BLaER1 treated with 17β-estradiol and CSF1 and Interleukin-3, amounts not matched to agents 10 nM and 100 nM (cell line): ENCODE results near the gene CHRD.

Experiments used
- H3K27ac ChIP-seq, 11 experiments: shearing (Covaris generic); formaldehyde crosslinking; 2 replicates each; pipeline ENCODE4 v1.8.1; 2022
- H3K27me3 ChIP-seq, 11 experiments: shearing (Covaris generic); formaldehyde crosslinking; 2 replicates each; pipeline ENCODE4 v1.8.1; 2022
- H3K36me3 ChIP-seq, 11 experiments: shearing (Covaris generic); formaldehyde crosslinking; 2 replicates each; pipeline ENCODE4 v1.8.1; 2022
- H3K4me1 ChIP-seq, 10 experiments: shearing (Covaris generic); formaldehyde crosslinking; 2 replicates each; pipeline ENCODE4 v1.8.1; 2022
- H3K4me2 ChIP-seq, 11 experiments: shearing (Covaris generic); formaldehyde crosslinking; 2 replicates each; pipeline ENCODE4 v1.8.1; 2022
- H3K4me3 ChIP-seq, 10 experiments: shearing (Covaris generic); formaldehyde crosslinking; 2 replicates each; pipeline ENCODE4 v1.8.1; 2022
- H3K9ac ChIP-seq, 11 experiments: shearing (Covaris generic); formaldehyde crosslinking; 2 replicates each; pipeline ENCODE4 v1.8.1; 2022
- H3K9me3 ChIP-seq, 11 experiments: shearing (Covaris generic); formaldehyde crosslinking; replicated peaks in 1 of 11; 2 replicates each; pipeline ENCODE4 v1.8.1; 2022
- H4K20me1 ChIP-seq, 11 experiments: shearing (Covaris generic); formaldehyde crosslinking; 2 replicates each; pipeline ENCODE4 v1.8.1; 2022
- Cebpa-rat ChIP-seq, 11 experiments: shearing (Covaris generic); IDR thresholded peaks; 2 replicates each; pipeline ENCODE4 v1.8.1; 2022

CHRD gene

DNA sequence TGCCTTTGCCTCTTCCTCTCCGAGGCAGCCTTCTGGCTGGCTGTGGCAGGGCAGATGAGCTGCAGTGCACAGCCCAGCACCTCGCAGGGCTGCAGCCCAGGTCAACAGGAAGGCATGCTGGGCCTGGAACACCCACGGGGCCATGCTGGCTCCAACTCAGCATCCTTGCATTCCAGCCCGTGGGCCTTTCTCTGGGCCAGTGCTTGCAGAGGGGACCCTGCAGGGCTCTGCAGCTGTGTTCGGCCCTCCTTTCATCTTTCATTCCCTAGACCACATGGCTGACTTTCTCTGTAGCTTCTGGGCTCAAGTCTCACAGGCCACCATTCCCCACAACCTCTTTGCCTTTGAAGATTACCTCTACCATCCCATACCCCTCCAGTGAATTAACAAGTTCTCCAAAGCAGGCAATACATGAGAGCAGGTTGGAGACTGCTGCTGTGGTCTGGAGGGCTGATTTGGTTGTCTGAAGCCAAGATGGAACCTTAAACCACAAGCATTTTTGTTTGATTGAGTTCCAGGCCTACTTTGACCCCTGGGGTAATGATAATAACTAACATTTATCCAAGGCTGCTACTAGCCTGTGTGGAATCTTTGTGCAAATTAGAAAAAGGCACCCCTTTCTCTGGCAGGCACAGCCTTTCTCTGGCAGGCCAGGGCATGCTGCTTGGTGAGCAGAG, 36.5 kb upstream of the CHRD start:
- no peak overlapping the region for H3K4me2 ChIP-seq
- peaks cover 6 to 48% (median 19%) of the 10 kb centered on the region in 11 experiments; a peak in 16 of 22 replicates for H4K20me1 ChIP-seq
- H3K27ac ChIP-seq: no peak overlapping the region
- no peak for TF ChIP-seq Cebpa-rat (IDR thresholded peaks at IDR 0.05)
- no peaks in the 10 kb centered on the region for H3K9me3 ChIP-seq
- H3K36me3 ChIP-seq: peaks cover 7 to 50% (median 28%) of the 10 kb centered on the region in 11 experiments; a peak in 17 of 22 replicates
- H3K27me3 ChIP-seq: peaks cover 0 to 12% (median 0%) of the 10 kb centered on the region in 11 experiments; a peak in 6 of 22 replicates
- no peak overlapping the region for H3K4me3 ChIP-seq
- H3K9ac ChIP-seq: no peak overlapping the region
- H3K4me1 ChIP-seq: peaks cover 28 to 60% (median 39%) of the 10 kb centered on the region in 10 experiments

DNA sequence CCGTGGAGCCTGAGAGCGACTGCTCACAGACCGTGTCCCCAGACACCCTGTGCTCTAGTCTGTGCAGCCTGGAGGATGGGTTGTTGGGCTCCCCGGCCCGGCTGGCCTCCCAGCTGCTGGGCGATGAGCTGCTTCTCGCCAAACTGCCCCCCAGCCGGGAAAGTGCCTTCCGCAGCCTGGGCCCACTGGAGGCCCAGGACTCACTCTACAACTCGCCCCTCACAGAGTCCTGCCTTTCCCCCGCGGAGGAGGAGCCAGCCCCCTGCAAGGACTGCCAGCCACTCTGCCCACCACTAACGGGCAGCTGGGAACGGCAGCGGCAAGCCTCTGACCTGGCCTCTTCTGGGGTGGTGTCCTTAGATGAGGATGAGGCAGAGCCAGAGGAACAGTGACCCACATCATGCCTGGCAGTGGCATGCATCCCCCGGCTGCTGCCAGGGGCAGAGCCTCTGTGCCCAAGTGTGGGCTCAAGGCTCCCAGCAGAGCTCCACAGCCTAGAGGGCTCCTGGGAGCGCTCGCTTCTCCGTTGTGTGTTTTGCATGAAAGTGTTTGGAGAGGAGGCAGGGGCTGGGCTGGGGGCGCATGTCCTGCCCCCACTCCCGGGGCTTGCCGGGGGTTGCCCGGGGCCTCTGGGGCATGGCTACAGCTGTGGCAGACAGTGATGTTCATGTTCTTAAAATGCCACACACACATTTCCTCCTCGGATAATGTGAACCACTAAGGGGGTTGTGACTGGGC, 35.1 kb upstream of the CHRD start:
- H4K20me1 ChIP-seq: peaks cover 0 to 35% (median 6%) of the 10 kb centered on the region in 11 experiments; a peak in 11 of 22 replicates
- H3K9ac ChIP-seq: peak overlapping the region in 2 of 11 experiments; percentile 24 to 26; a peak in 2 of 22 replicates
- H3K9me3 ChIP-seq: no peaks in the 10 kb centered on the region
- H3K4me3 ChIP-seq: no peak overlapping the region
- TF ChIP-seq Cebpa-rat (IDR thresholded peaks at IDR 0.05): no peak
- H3K4me2 ChIP-seq: no peak overlapping the region
- peaks cover 14 to 46% (median 25%) of the 10 kb centered on the region in 10 experiments; a peak in 19 of 20 replicates for H3K4me1 ChIP-seq
- H3K27me3 ChIP-seq: no peaks in the 10 kb centered on the region; a peak in 1 of 22 replicates
- H3K36me3 ChIP-seq: peaks cover 7 to 50% (median 28%) of the 10 kb centered on the region in 11 experiments; a peak in 17 of 22 replicates
- H3K27ac ChIP-seq: no peak overlapping the region

DNA sequence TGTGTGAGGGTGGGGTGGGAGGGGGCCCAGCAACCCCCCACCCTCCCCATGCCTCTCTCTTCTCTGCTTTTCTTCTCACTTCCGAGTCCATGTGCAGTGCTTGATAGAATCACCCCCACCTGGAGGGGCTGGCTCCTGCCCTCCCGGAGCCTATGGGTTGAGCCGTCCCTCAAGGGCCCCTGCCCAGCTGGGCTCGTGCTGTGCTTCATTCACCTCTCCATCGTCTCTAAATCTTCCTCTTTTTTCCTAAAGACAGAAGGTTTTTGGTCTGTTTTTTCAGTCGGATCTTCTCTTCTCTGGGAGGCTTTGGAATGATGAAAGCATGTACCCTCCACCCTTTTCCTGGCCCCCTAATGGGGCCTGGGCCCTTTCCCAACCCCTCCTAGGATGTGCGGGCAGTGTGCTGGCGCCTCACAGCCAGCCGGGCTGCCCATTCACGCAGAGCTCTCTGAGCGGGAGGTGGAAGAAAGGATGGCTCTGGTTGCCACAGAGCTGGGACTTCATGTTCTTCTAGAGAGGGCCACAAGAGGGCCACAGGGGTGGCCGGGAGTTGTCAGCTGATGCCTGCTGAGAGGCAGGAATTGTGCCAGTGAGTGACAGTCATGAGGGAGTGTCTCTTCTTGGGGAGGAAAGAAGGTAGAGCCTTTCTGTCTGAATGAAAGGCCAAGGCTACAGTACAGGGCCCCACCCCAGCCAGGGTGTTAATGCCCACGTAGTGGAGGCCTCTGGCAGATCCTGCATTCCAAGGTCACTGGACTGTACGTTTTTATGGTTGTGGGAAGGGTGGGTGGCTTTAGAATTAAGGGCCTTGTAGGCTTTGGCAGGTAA, 34.3 kb upstream of the CHRD start:
- Histone ChIP-seq H3K36me3 (peaks cover 7 to 50% (median 28%) of the 10 kb centered on the region in 11 experiments; a peak in 17 of 22 replicates), H4K20me1 (peaks cover 0 to 35% (median 5%) of the 10 kb centered on the region in 11 experiments; a peak in 8 of 22 replicates), H3K4me2 (peak overlapping the region in 3 of 11 experiments; percentile 2 to 57 (median 23); a peak in 4 of 22 replicates), H3K27me3 (no peaks in the 10 kb centered on the region), H3K9me3 (no peaks in the 10 kb centered on the region), H3K4me1 (peaks cover 10 to 38% (median 20%) of the 10 kb centered on the region in 10 experiments; a peak in 19 of 20 replicates), H3K4me3 (no peak overlapping the region), H3K27ac (peak overlapping the region in 1 of 11 experiments; percentile 9; a peak in 1 of 22 replicates), H3K9ac (peak overlapping the region in 1 of 11 experiments; percentile 35; a peak in 1 of 22 replicates)
- no peak for TF ChIP-seq Cebpa-rat (IDR thresholded peaks at IDR 0.05)

DNA sequence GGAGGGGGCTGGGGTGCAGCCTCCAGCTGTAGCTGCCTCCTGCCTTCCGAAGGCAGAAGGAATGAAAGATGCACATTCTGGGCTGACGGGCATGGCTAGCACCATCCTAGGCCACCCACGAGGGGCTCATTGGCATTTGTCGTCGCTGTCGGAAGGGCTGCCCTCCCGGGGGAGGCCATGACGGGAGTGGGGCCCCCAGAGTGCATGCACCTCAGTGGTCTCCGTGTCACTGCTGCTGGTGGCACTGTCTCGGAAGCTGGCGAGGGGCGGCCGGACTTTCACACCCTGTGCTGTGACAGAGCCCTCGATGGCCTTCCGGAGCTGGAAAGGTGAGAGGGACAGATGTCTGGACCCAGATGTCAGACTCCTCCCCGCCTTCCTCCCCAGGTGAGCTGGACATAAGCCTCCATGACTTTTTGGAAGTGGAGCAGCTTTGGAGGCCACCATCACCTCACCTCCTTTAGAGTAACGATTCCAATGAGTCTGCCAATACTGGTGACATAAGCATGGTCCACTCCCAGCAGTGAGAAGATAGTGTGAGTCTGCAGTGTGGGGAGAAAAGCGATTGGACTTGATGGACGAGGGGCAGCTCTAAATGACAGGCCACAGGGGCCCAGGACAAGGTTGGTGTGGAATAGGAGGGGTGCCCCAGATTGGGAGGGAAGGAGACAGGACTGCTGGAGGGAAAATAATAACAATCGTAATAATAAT, 33.2 kb upstream of the CHRD start:
- H3K27ac ChIP-seq: no peak overlapping the region
- peaks cover 0 to 36% (median 10%) of the 10 kb centered on the region in 10 experiments; a peak in 14 of 20 replicates for H3K4me1 ChIP-seq

DNA sequence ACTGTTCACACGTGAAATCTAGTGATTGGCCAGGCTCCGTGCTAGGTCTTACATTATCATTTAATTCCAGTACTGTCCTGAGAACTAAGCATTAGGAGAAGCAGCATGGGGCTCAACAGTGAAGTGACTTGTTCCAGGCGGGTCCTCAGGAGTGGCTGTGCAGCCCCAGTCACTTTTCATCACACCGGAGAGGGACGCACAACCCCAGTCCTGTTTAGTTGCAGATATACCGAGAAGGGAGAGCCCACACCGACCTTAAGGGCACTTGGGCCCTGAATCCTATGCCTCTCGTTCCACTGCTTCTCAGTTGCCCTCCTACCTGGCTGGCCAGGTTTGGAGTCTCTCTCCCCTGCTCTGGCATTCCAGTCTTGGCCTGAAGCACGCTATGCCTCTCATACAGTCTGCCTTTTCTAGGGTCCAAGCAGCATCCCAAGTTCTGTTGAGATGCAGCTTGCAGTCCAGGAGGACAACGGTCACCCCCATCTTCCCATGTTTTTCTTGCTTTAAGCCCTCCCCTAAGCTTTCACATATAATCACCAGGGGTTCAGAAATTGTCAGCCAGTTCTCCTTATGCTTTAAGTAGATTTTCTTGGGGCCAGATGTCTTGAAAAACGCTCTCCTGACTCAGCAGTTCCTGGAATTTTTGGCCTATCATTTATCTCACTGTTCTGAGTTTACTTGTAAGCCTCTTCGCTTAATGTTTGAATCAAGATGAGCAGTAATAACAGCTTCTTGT, 32.4 kb upstream of the CHRD start:
- Histone ChIP-seq H3K4me3 (no peak overlapping the region), H3K9ac (peak overlapping the region in 3 of 11 experiments; percentile 2 to 23 (median 12); a peak in 2 of 22 replicates), H3K4me2 (peak overlapping the region in 2 of 11 experiments; percentile 5 to 52; a peak in 2 of 22 replicates), H4K20me1 (peaks cover 0 to 21% (median 0%) of the 10 kb centered on the region in 11 experiments; a peak in 6 of 22 replicates), H3K9me3 (no peaks in the 10 kb centered on the region), H3K4me1 (peaks cover 0 to 31% (median 9%) of the 10 kb centered on the region in 10 experiments; a peak in 11 of 20 replicates), H3K27ac (no peak overlapping the region), H3K36me3 (peaks cover 14 to 50% (median 32%) of the 10 kb centered on the region in 11 experiments; a peak in 19 of 22 replicates), H3K27me3 (no peaks in the 10 kb centered on the region)
- no peak for TF ChIP-seq Cebpa-rat (IDR thresholded peaks at IDR 0.05)

More for the DNA sequence above, 33.2 kb upstream of the CHRD start:
- no peaks in the 10 kb centered on the region for H3K27me3 ChIP-seq
- no peaks in the 10 kb centered on the region for H3K9me3 ChIP-seq
- peaks cover 0 to 25% (median 0%) of the 10 kb centered on the region in 11 experiments; a peak in 8 of 22 replicates for H4K20me1 ChIP-seq
- H3K9ac ChIP-seq: no peak overlapping the region
- H3K36me3 ChIP-seq: peaks cover 9 to 49% (median 31%) of the 10 kb centered on the region in 11 experiments; a peak in 18 of 22 replicates
- H3K4me3 ChIP-seq: no peak overlapping the region
- no peak for TF ChIP-seq Cebpa-rat (IDR thresholded peaks at IDR 0.05)
- no peak overlapping the region for H3K4me2 ChIP-seq

DNA sequence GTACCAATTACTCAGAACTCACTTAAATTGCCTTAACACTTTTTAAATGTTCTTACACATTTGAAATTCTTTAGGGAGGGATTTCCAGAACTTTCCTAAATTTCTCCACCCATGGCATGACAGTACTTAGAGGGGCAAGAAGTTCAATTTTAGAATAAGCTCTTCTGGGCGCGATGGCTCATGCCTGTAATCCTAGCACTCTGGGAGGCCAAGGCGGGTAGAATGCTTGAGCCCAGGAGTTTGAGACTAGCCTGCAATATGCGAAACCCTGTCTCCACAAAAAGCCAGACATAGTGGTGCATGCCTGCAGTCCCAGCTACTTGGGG, 31.8 kb upstream of the CHRD start:
- Histone ChIP-seq H3K9me3 (no peaks in the 10 kb centered on the region), H3K9ac (peak overlapping the region in 1 of 11 experiments; percentile 2; a peak in 1 of 22 replicates), H3K4me3 (no peak overlapping the region), H3K27me3 (no peaks in the 10 kb centered on the region), H3K36me3 (peaks cover 16 to 50% (median 32%) of the 10 kb centered on the region in 11 experiments; a peak in 21 of 22 replicates), H3K4me1 (peaks cover 0 to 31% (median 9%) of the 10 kb centered on the region in 10 experiments; a peak in 11 of 20 replicates), H3K27ac (no peak overlapping the region), H4K20me1 (peaks cover 0 to 16% (median 0%) of the 10 kb centered on the region in 11 experiments; a peak in 6 of 22 replicates), H3K4me2 (no peak overlapping the region)
- no peak for TF ChIP-seq Cebpa-rat (IDR thresholded peaks at IDR 0.05)
